ENCODE measurements around the gene C5orf15.

C5orf15 gene

DNA sequence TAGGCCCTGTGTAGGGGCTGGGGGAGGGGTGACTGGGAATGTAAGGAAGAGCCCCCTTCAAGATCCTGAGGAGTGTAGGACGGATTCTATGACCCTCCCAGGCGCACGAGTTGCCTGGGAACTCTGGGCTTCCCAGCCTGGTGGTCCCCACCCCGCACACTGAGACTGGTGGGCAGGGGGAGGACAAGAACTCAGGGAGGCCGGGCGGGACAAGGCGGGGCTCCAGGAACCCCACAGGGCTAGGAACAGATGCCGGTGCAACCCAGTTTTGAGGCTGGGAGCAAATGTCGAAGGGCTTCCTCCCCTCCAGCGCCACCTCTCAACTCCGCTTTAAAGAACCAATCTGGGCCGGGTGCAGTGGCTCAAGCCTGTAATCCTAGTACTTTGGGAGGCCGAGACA, 37.7 kb upstream of the C5orf15 start:
- ATAC-seq (ENCODE audit: insufficient read depth, low read depth), result no peak
- Histone ChIP-seq H3K4me2 (ENCODE audit: insufficient read depth, low read length) (peak overlapping the region; percentile 86), H3K4me1 (ENCODE audit: insufficient read depth, low read length) (peaks cover 32% of the 10 kb centered on the region), H4K20me1 (ENCODE audit: insufficient read depth, low read length) (peaks cover 20% of the 10 kb centered on the region), H3K4me3 (ENCODE audit: low read depth in 1 of 2, low read length in 2 of 2) (peak overlapping the region in 1 of 2 experiments; percentile 85; a peak in 2 of 4 replicates), H3K9me3 (ENCODE audit: insufficient read depth, low read length, severe bottlenecking) (no peaks in the 10 kb centered on the region), H2AFZ (ENCODE audit: low read depth, low read length) (no peak overlapping the region), H3K27me3 (ENCODE audit: insufficient read depth, low read length, poor library complexity) (no peaks in the 10 kb centered on the region), H3K9ac (ENCODE audit: low read depth, low read length) (peak overlapping the region; percentile 89), H3K27ac (ENCODE audit: low read length) (peak overlapping the region; percentile 80; the same call in 1 of the 2 replicates), H3K36me3 (ENCODE audit: insufficient read depth, low read length) (peaks cover 20% of the 10 kb centered on the region), H3K79me2 (ENCODE audit: insufficient read depth, low read length) (peaks cover 50% of the 10 kb centered on the region)
- no peak for TF ChIP-seq EZH2 (IDR thresholded peaks at IDR 0.05; ENCODE audit: borderline replicate concordance, low read depth, low read length, severe bottlenecking)
- TF ChIP-seq, protein P1, sequence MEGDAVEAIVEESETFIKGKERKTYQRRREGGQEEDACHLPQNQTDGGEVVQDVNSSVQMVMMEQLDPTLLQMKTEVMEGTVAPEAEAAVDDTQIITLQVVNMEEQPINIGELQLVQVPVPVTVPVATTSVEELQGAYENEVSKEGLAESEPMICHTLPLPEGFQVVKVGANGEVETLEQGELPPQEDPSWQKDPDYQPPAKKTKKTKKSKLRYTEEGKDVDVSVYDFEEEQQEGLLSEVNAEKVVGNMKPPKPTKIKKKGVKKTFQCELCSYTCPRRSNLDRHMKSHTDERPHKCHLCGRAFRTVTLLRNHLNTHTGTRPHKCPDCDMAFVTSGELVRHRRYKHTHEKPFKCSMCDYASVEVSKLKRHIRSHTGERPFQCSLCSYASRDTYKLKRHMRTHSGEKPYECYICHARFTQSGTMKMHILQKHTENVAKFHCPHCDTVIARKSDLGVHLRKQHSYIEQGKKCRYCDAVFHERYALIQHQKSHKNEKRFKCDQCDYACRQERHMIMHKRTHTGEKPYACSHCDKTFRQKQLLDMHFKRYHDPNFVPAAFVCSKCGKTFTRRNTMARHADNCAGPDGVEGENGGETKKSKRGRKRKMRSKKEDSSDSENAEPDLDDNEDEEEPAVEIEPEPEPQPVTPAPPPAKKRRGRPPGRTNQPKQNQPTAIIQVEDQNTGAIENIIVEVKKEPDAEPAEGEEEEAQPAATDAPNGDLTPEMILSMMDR (IDR thresholded peaks at IDR 0.05; ENCODE audit: borderline replicate concordance, extremely low read depth, low read length, poor library complexity, severe bottlenecking), result no peak
- DNase-seq, result no peak

DNA sequence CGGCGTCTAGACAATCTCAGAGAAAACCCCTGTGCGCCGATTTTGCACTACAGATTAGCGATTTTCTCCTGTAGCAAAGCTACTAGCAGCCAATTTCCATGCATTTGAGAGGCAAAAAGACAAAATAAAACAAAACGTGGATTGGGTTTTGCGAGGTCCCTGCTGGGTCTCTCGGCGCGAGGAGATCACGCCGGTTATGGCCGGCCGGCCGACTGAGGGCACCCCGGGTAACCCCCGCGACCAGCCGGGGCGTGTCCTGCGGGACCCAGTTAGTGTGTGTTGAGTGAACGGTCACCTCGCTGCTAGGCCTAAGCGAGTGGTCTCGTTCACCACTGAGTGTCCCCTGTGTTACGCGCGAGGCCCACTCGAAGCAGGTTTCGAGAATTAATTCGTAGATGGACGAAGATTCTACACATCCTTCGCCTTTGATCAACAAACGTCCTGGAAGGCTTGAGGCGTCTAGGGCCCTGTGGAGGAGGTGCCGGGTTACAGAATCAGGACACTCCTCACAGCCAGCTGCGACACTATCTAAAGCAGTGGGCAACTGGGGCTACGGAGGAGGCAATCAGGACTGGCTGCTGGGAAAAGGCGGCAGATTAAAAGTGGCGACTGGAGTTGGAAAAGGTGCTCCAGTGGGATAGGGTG, 37.1 kb upstream of the C5orf15 start:
- H3K4me1 ChIP-seq (ENCODE audit: insufficient read depth, low read length), result peaks cover 37% of the 10 kb centered on the region
- no peaks in the 10 kb centered on the region for H3K9me3 ChIP-seq (ENCODE audit: insufficient read depth, low read length, severe bottlenecking)
- no peaks in the 10 kb centered on the region for H3K27me3 ChIP-seq (ENCODE audit: insufficient read depth, low read length, poor library complexity)
- peak overlapping the region; percentile 80 for H3K27ac ChIP-seq (ENCODE audit: low read length)
- DNase-seq, result no peak
- no peak for ATAC-seq (ENCODE audit: insufficient read depth, low read depth)
- H2AFZ ChIP-seq (ENCODE audit: low read depth, low read length), result peak overlapping the region; percentile 74
- H3K4me3 ChIP-seq (ENCODE audit: low read depth in 1 of 2, low read length in 2 of 2), result peak overlapping the region; percentile 71 to 85
- peak overlapping the region; percentile 89 for H3K9ac ChIP-seq (ENCODE audit: low read depth, low read length)
- H3K79me2 ChIP-seq (ENCODE audit: insufficient read depth, low read length), result peaks cover 55% of the 10 kb centered on the region
- peaks cover 25% of the 10 kb centered on the region for H3K36me3 ChIP-seq (ENCODE audit: insufficient read depth, low read length)
- peak overlapping the region; percentile 86 for H3K4me2 ChIP-seq (ENCODE audit: insufficient read depth, low read length)
- no peak for TF ChIP-seq EZH2 (IDR thresholded peaks at IDR 0.05; ENCODE audit: borderline replicate concordance, low read depth, low read length, severe bottlenecking)
- TF ChIP-seq, protein P1 (IDR thresholded peaks at IDR 0.05; ENCODE audit: borderline replicate concordance, extremely low read depth, low read length, poor library complexity, severe bottlenecking), result no peak
- H4K20me1 ChIP-seq (ENCODE audit: insufficient read depth, low read length), result peaks cover 26% of the 10 kb centered on the region

DNA sequence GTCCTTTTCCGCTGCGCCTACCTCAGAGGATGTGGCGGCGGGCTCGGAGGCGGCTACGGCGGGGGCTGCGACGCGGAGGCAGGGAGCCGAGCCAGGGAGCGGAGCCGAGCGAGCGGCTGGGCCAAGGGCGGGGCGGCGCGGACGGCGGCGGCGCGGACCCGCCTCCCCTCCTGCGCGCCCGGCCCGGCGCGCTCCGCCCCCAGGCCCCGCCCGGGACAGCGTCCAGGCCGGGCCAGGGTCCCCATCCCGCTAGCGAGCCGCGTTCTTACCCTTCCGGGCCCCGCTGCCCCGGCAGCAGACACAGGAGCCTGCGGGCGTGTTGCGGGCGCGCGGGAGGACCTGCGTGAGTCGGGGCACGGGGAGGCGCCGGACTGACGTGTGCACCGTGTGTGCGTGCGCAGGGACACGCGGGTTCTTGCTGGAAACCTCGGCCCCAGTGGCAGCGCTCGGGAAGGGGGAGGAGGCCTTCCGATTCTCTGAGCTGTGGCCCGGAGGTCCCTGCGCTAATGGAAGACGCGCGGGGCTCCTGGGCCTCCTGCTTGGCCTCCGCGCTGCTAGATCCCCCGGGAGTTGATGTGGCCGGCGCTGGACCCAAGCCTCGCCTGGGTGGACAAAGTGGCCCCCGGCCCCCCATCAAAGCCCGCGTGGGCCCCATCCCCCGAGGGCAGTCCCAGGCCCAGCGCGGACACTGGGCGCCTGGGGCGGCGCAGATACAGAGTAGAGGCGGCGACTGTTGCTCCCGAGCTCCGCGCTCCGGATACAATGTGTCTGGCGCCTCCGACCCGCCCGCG, 36.4 kb upstream of the C5orf15 start, which contains the start of gene VDAC1:
Gene VDAC1 (minus strand): TSS at position 350 of the 791 bp plus-strand sequence. CDS start 11,963 bp downstream, outside the sequence.
- Histone ChIP-seq H3K27me3 (ENCODE audit: insufficient read depth, low read length, poor library complexity) (no peaks in the 10 kb centered on the region), H3K9ac (ENCODE audit: low read depth, low read length) (peak within 1 kb of the TSS; percentile 89), H3K4me3 (ENCODE audit: low read depth in 1 of 2, low read length in 2 of 2) (peak within 1 kb of the TSS; percentile 71 to 85), H3K79me2 (ENCODE audit: insufficient read depth, low read length) (peaks cover 63% of the 10 kb centered on the region), H3K27ac (ENCODE audit: low read length) (peak within 1 kb of the TSS; percentile 80), H3K4me2 (ENCODE audit: insufficient read depth, low read length) (peak within 1 kb of the TSS; percentile 86), H4K20me1 (ENCODE audit: insufficient read depth, low read length) (peaks cover 33% of the 10 kb centered on the region), H3K36me3 (ENCODE audit: insufficient read depth, low read length) (peaks cover 30% of the 10 kb centered on the region), H2AFZ (ENCODE audit: low read depth, low read length) (peak within 1 kb of the TSS; percentile 74), H3K9me3 (ENCODE audit: insufficient read depth, low read length, severe bottlenecking) (no peaks in the 10 kb centered on the region), H3K4me1 (ENCODE audit: insufficient read depth, low read length) (peaks cover 41% of the 10 kb centered on the region)
- DNase-seq, result peak; percentile 84
- no peak for TF ChIP-seq EZH2 (IDR thresholded peaks at IDR 0.05; ENCODE audit: borderline replicate concordance, low read depth, low read length, severe bottlenecking)
- TF ChIP-seq, protein P1 (IDR thresholded peaks at IDR 0.05; ENCODE audit: borderline replicate concordance, extremely low read depth, low read length, poor library complexity, severe bottlenecking), result no peak
- ATAC-seq (ENCODE audit: insufficient read depth, low read depth), result peak; percentile 82
